SJSA1 (cell line): ENCODE results near the gene CORO2A. TPM values are rescaled to one million over a fixed set of nuclear protein-coding genes. Genes with fewer than 3 reads are reported as not detected.
"Not testable (repeated sequence)": the region's sequence is repeated elsewhere in the genome, so short reads cannot be mapped to it uniquely, and the experiment has no call there.

Experiments used
- DNase-seq, 2 experiments: peaks; one replicate each; pipeline ENCODE4 v3.0.0-alpha.2; 2015 to 2020; ENCODE audit warnings: low spot score in 2 of 2, low read depth in 1 of 2
- H3K27ac ChIP-seq: fragments of 250-450 bp; sonication (Bioruptor Pico); 2 replicates; pipeline ENCODE4 v1.5.1; 2020; ENCODE audit warnings: mild to moderate bottlenecking, moderate library complexity
- H3K27me3 ChIP-seq: fragments of 250-450 bp; sonication (Bioruptor Pico); replicated peaks from 2 replicates; pipeline ENCODE4 v1.5.1; 2020; ENCODE audit warnings: mild to moderate bottlenecking, moderate library complexity
- H3K36me3 ChIP-seq: fragments of 250-450 bp; sonication (Bioruptor Pico); 2 replicates; pipeline ENCODE4 v1.5.1; 2020; ENCODE audit warnings: mild to moderate bottlenecking
- H3K4me1 ChIP-seq: fragments of 250-450 bp; sonication (Bioruptor Pico); replicated peaks from 2 replicates; pipeline ENCODE4 v1.6.1; 2021; ENCODE audit warnings: mild to moderate bottlenecking
- H3K4me3 ChIP-seq: fragments of 250-450 bp; sonication (Bioruptor Pico); 2 replicates; pipeline ENCODE4 v1.5.1; 2020; ENCODE audit warnings: mild to moderate bottlenecking
- H3K9me3 ChIP-seq: fragments of 250-450 bp; sonication (Bioruptor Pico); replicated peaks from 2 replicates; pipeline ENCODE4 v1.5.1; 2020; ENCODE audit warnings: mild to moderate bottlenecking
- total RNA-seq: library from RNA; depleted of rRNA; stranded (reverse); fragments of >200 nt; shearing (Covaris generic); gene quantifications from 2 replicates; pipeline ENCODE4 v1.2.3, GENCODE V29; 2014

Gene CORO2A
- total RNA-seq, 1 experiment from 2014 or later, result 0.16 TPM

- Histone ChIP-seq H3K36me3 (no peaks in the 10 kb centered on the region), H3K9me3 (no peaks in the 10 kb centered on the region), H3K4me3 (no peak overlapping the region), H3K4me1 (no peaks in the 10 kb centered on the region), H3K27ac (no peak overlapping the region), H3K27me3 (no peaks in the 10 kb centered on the region)
- no peak for DNase-seq
Observed at GRCh38 chr9:98144631-98145030, 47.8 kb downstream of the CORO2A start.

- Histone ChIP-seq H3K27ac (no peak overlapping the region), H3K9me3 (no peaks in the 10 kb centered on the region), H3K4me1 (no peaks in the 10 kb centered on the region), H3K27me3 (no peaks in the 10 kb centered on the region), H3K4me3 (no peak overlapping the region), H3K36me3 (no peaks in the 10 kb centered on the region)
- DNase-seq, result no peak
Observed at GRCh38 chr9:98144076-98144475, 48.4 kb downstream of the CORO2A start.

- Histone ChIP-seq H3K9me3 (no peaks in the 10 kb centered on the region), H3K27ac (no peak overlapping the region), H3K36me3 (no peaks in the 10 kb centered on the region), H3K4me1 (no peaks in the 10 kb centered on the region), H3K27me3 (no peaks in the 10 kb centered on the region), H3K4me3 (no peak overlapping the region)
- no peak for DNase-seq
Observed at GRCh38 chr9:98142925-98143481, 49.4 kb downstream of the CORO2A start.

GRCh38 chr9:98142182-98142907, 50.1 kb downstream of the CORO2A start:
- Histone ChIP-seq H3K27ac (no peak overlapping the region), H3K4me1 (no peaks in the 10 kb centered on the region), H3K36me3 (no peaks in the 10 kb centered on the region), H3K4me3 (no peak overlapping the region), H3K27me3 (no peaks in the 10 kb centered on the region), H3K9me3 (no peaks in the 10 kb centered on the region)
- DNase-seq, result no peak

GRCh38 chr9:98140503-98140902, 51.9 kb downstream of the CORO2A start:
- H3K4me3 ChIP-seq, result no peak overlapping the region
- no peaks in the 10 kb centered on the region for H3K36me3 ChIP-seq
- no peak overlapping the region for H3K27ac ChIP-seq
- H3K27me3 ChIP-seq, result no peaks in the 10 kb centered on the region
- no peak for DNase-seq
- no peaks in the 10 kb centered on the region for H3K9me3 ChIP-seq
- no peaks in the 10 kb centered on the region for H3K4me1 ChIP-seq

- H3K9me3 ChIP-seq, result no peaks in the 10 kb centered on the region
- no peak overlapping the region for H3K27ac ChIP-seq
- no peaks in the 10 kb centered on the region for H3K4me1 ChIP-seq
- no peaks in the 10 kb centered on the region for H3K36me3 ChIP-seq
- no peak for DNase-seq
- no peaks in the 10 kb centered on the region for H3K27me3 ChIP-seq
- no peak overlapping the region for H3K4me3 ChIP-seq
Observed at GRCh38 chr9:98136489-98136888, 55.9 kb downstream of the CORO2A start.

- Histone ChIP-seq H3K27ac (no peak overlapping the region), H3K4me3 (no peak overlapping the region), H3K36me3 (no peaks in the 10 kb centered on the region), H3K4me1 (no peaks in the 10 kb centered on the region), H3K27me3 (no peaks in the 10 kb centered on the region), H3K9me3 (no peaks in the 10 kb centered on the region)
- no peak for DNase-seq
Observed at GRCh38 chr9:98135938-98136337, 56.5 kb downstream of the CORO2A start.

- Histone ChIP-seq H3K27me3 (no peaks in the 10 kb centered on the region), H3K36me3 (no peaks in the 10 kb centered on the region), H3K4me1 (no peaks in the 10 kb centered on the region), H3K27ac (no peak overlapping the region), H3K4me3 (no peak overlapping the region), H3K9me3 (no peaks in the 10 kb centered on the region)
- no peak for DNase-seq
Observed at GRCh38 chr9:98135558-98135934, 56.9 kb downstream of the CORO2A start.

- Histone ChIP-seq H3K27ac (no peak overlapping the region), H3K9me3 (no peaks in the 10 kb centered on the region), H3K4me1 (no peaks in the 10 kb centered on the region), H3K27me3 (no peaks in the 10 kb centered on the region), H3K36me3 (no peaks in the 10 kb centered on the region), H3K4me3 (no peak overlapping the region)
- DNase-seq, result no peak
Observed at GRCh38 chr9:98134702-98135557, 57.5 kb downstream of the CORO2A start.

- H3K27me3 ChIP-seq, result no peaks in the 10 kb centered on the region
- no peaks in the 10 kb centered on the region for H3K4me1 ChIP-seq
- H3K27ac ChIP-seq, result no peak overlapping the region
- no peaks in the 10 kb centered on the region for H3K9me3 ChIP-seq
- no peak overlapping the region for H3K4me3 ChIP-seq
- H3K36me3 ChIP-seq, result no peaks in the 10 kb centered on the region
- DNase-seq, result no peak
Observed at GRCh38 chr9:98132806-98133631, 59.4 kb downstream of the CORO2A start.

GRCh38 chr9:98132158-98132557, 60.3 kb downstream of the CORO2A start:
- Histone ChIP-seq H3K4me1 (no peaks in the 10 kb centered on the region), H3K36me3 (no peaks in the 10 kb centered on the region), H3K9me3 (no peaks in the 10 kb centered on the region), H3K27me3 (no peaks in the 10 kb centered on the region), H3K27ac (no peak overlapping the region), H3K4me3 (no peak overlapping the region)
- DNase-seq, result no peak

- no peaks in the 10 kb centered on the region for H3K36me3 ChIP-seq
- no peak overlapping the region for H3K4me3 ChIP-seq
- DNase-seq, result no peak
- no peaks in the 10 kb centered on the region for H3K4me1 ChIP-seq
- H3K27ac ChIP-seq, result no peak overlapping the region
- no peaks in the 10 kb centered on the region for H3K9me3 ChIP-seq
- H3K27me3 ChIP-seq, result no peaks in the 10 kb centered on the region
Observed at GRCh38 chr9:98130576-98131228, 61.7 kb downstream of the CORO2A start.

- H3K4me1 ChIP-seq, H3K4me3 ChIP-seq, H3K27me3 ChIP-seq, H3K36me3 ChIP-seq, H3K27ac ChIP-seq, DNase-seq, H3K9me3 ChIP-seq: not testable (repeated sequence)
Observed at GRCh38 chr9:98130060-98130459, 62.4 kb downstream of the CORO2A start.
